NCI-H2227 (cell line): ENCODE data around the gene SPRYD4.
"Not testable (repeated sequence)": the region's sequence is repeated elsewhere in the genome, so short reads cannot be mapped to it uniquely, and the experiment has no call there.

Experiments used
- DNase-seq: peaks from one replicate; lab custom pipeline; 2025; ENCODE audit not compliant: unreplicated experiment; lab: John Stamatoyannopoulos, UW

SPRYD4 gene

DNA sequence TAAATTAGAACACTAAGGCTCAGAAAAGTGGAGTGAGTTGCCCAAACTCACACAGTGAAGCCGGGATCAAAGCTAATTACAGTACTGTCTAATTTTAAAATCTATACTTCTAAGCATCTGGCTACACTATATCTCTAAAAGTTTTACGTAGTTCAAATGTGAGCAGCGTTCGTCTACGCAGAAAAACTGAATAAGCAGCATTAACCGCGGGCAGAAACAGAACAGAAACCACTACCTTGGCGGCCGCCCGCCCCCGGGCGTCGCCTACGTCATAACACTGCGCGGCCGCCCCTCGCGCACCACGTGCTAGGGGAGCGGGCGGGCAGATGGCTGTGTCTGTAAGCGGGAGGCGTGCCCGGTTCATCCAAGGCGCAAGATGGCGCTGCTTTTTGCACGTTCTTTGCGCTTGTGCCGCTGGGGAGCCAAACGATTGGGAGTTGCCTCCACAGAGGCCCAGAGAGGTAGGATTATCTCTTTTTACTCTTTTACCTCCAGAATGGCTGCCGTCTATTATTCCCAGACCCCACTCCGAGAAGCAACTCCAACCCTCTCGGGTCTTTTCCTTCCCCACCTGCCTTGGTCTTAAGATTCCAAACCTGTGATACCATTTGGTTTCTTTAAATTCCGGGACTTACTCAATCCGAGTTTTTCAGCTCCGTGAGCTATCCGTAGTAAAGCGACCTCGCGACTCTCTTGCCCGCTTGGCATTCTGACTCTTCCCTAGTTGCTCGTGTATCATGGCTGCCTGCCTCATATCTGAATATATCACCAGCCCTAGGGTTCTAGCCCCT lies at the start of gene SPRYD4:
SPRYD4 (plus strand) TSS at position 363 of the 791 bp plus-strand sequence; CDS start at position 377, 14 bp downstream.
- DNase-seq, result peak; percentile 92

DNA sequence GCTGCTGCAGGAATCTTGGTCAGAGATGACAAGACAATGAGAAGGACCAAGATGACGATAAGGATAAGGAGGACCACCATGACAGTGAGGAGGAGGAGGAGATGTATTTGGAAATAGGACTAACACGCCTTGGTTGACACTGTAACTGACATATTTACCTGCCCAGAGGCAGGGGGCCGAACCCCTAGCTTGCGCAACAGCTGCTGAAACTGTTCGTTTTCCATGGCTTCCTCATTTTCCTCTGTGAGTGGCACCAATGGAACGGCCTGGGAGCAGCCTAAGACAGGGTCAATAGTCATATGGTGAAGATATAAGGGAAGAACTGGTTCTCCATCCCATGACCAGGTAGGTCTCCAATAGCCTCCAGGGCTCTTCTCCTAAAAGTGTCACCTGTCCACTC lies 48.0 kb upstream of the SPRYD4 start:
- DNase-seq, result no peak

DNA sequence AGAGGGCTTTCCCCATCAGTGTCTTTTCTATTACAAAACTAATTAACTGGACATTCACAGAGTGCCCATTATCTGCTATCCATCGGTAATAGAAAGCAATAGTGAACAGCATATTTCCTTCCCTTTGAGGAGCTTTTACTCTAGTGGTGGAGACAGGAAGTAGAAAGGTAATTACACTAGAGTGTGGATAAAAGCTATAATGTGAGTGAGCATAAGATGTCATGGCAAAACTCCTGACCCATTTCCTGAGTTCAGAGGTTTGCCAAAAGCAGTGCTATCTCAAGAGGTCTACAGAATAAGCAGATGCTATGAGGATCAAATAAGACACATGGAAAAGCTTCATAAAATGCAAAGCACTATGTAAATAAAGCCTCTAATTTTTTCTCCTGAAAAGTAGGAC lies 43.2 kb upstream of the SPRYD4 start:
- DNase-seq, result no peak

DNA sequence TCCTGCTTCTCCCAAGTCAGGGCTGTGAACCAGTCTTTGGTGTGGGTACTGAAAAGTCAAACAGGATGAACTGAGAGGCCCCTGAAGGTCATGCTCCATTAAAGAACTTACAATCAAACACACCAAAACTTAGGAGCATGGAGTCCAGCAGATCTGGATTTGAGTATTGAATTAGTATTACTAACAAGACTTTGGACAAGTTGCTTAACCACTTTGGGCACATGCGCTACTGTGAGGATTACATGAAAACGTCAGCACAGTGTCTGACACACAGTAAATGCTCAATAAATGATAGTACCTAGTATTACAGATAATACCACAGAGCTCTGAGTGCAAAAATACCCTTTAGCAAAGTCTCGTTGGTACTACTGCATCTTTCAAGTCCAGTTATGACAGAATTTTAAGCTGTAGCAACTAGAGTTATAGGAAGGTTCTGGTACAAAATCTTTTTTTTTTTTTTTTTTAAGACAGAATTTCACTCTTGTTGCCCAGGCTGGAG lies 42.4 kb upstream of the SPRYD4 start:
- DNase-seq, result no peak

DNA sequence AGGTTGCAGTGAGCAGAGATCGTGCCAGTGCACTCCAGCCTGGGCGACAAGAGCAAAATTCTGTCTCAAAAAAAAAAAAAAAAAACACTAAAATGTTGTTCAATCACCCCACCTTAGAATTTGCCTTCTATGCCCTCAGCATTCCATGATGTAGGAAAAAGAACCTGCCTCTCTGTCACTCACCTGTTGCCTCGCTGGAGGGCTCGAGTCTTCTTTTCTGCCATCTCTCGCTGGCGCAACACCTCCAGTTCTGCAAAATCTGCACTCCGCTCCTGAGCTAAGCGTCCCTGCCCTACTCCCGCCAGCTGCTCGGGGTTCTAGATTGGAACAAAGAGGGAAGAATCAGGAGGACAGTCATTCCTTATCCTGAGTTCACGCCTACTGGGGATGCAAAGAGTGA lies 37.1 kb upstream of the SPRYD4 start:
- DNase-seq, result no peak

DNA sequence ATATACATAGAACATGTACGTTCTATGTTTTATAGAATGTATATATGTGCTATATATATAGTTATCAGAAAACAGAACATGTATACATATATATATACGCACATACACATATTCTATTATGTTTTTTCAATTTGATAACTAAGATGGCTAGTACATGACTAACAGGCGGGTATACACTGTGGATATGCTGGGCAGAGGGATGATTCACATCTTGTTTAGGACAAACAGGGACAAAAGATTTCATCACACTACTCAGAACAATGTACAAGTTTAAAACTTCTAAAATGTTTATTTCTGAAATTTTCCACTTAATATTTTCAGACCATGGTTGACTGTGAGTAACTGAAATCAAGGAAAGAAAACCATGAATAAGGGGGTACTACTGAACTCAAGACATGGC lies 36.5 kb upstream of the SPRYD4 start:
- no peak for DNase-seq

GRCh38 chr12:56434828-56435227 lies 33.5 kb upstream of the SPRYD4 start:
- DNase-seq, result no peak

GRCh38 chr12:56437430-56438176 lies 30.8 kb upstream of the SPRYD4 start:
- DNase-seq, result no peak

DNA sequence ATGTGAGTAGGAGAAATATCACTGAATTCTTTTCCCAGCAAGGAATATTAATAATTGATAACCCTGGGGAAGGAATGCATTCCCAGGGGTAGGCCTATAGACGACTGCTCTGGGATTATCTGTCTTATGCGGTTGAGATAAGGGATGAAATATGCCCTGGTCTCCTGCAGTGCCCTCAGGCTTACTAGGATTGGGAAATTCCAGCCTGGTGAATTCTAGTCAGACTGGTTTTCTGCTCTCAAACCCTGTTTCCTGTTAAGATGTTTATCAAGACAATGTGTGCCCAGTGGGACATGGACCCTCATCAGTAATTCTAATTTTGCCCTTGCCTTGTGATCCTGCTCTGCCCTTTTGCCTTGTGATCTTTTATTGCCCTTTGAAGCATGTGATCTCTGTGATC lies 25.2 kb upstream of the SPRYD4 start:
- not testable (repeated sequence) for DNase-seq

DNA sequence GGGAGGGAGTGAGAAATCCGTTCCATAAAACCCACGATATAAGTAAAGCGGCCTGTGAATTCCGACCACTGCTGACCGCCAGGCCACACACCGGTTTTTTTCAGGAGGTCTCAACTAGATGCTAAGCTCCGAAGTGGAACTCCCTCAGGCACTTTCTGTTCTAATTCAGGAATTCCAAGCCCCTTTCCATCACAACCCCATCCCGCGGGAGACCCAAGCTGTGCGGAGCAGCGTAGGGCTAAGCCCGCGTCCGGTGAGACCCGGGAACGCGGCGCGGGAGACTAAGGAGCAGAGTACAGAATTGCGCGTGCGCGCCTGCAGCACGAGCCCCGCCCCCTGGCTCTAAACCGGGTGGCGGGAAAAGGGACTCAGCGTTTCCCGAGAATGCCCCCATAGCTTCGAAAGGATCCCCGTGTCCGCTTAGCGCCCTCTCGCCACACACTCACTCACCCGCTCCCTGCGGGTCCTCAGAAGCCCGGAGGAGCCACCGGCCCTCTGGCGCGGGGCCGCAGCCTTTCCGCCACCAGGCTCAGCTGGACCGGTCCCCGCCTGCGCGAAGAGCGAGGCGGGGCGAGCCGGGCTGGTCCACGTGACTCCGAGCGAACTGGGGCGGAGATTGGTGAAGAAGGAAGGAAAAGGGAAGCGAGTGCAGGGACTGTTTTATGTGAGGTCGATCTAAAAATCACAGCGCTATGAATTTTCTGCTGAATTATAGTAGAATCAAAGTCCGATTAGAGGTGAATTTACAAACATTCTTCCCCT lies 19.3 kb upstream of the SPRYD4 start, which contains the start of gene TIMELESS:
TIMELESS (minus strand) TSS at position 567 of the 762 bp plus-strand sequence. CDS start 15,256 bp downstream, outside the sequence.
- DNase-seq, result peak; percentile 92

- DNase-seq, result no peak
Measured at GRCh38 chr12:56449622-56449984, 18.8 kb upstream of the SPRYD4 start.

- DNase-seq, result no peak
Measured at GRCh38 chr12:56450241-56450640, 18.1 kb upstream of the SPRYD4 start.

DNA sequence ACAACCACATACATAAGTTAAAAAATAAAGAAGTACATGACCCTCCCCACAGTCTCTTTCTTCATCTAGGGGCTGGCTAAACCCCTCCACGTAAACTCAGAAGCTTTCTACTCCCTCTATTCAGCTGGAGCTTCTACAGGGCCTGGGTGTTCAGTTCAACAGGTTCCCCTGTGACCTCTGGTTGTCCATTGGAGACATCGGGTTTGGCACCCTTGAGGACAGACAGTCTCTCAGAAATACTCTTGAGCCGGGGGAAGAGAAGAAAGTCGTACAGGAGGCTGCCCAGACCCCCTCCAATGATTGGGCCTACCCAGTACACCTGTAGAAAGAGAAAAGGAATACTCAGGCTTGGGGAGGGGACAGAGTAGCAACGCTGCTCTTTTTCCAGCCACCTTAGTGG lies 17.2 kb upstream of the SPRYD4 start:
- DNase-seq, result no peak

GRCh38 chr12:56454557-56454956 lies 13.8 kb upstream of the SPRYD4 start, which contains the start of gene MIP:
Gene MIP, minus strand, starts transcription at chr12:56454657. Its CDS starts 44 bp downstream, at chr12:56454613.
- DNase-seq, result no peak

DNA sequence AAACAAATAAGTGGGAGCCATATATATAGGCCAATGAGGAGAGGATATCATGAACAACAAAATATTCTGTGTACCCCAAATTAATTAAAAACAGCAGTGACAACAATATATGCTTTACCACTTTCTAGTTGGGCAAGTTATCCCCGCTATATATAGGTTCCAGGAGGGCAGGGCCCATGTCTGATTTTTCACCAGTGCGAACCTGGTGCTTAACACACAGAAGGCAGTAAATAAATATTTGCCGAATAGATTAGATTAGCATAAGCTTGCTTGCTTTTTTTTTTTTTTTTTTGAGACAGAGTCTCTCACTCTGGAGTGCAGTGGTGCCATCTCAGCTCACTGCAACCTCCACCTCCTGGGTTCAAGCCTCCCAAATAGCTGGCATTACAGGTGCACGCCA lies 10.6 kb upstream of the SPRYD4 start:
- no peak for DNase-seq

- no peak for DNase-seq
Measured at GRCh38 chr12:56461235-56462159, 6.9 kb upstream of the SPRYD4 start.

- no peak for DNase-seq
Measured at GRCh38 chr12:56462565-56462964, 5.8 kb upstream of the SPRYD4 start.

GRCh38 chr12:56469007-56469930 lies 891 bp downstream of the SPRYD4 start:
- no peak for DNase-seq

- no peak for DNase-seq
Measured at GRCh38 chr12:56474389-56474788, 6.0 kb downstream of the SPRYD4 start.
